HG02840 (cell line): Measurements from ENCODE around the gene RAB7B.
"Not testable (repeated sequence)": the region's sequence is repeated elsewhere in the genome, so short reads cannot be mapped to it uniquely, and the experiment has no call there.

ENCODE experiments used
- ATAC-seq: cut with Tn5 transposase; IDR thresholded peaks from one replicate; pipeline ENCODE4 v1.9.1; 2021; ENCODE audit warnings: mild to moderate bottlenecking, moderate library complexity, moderate number of reproducible peaks; ENCODE audit not compliant: unreplicated experiment, low FRiP score

The RAB7B gene

GRCh38 chr1:205998457-205999241, 4.5 kb downstream of the RAB7B start:
- ATAC-seq = no peak

- not testable (repeated sequence) for ATAC-seq
Observed at GRCh38 chr1:205996641-205997040, 6.6 kb downstream of the RAB7B start.

GRCh38 chr1:205994346-205994745, 8.8 kb downstream of the RAB7B start:
- ATAC-seq = no peak

- ATAC-seq = no peak
Observed at GRCh38 chr1:205993068-205993467, 10.1 kb downstream of the RAB7B start.

GRCh38 chr1:205992218-205992882, 10.8 kb downstream of the RAB7B start:
- ATAC-seq = no peak

- ATAC-seq = no peak
Observed at GRCh38 chr1:205991237-205991636, 12.0 kb downstream of the RAB7B start.

GRCh38 chr1:205990226-205990625, 13.0 kb downstream of the RAB7B start:
- ATAC-seq = no peak

GRCh38 chr1:205989786-205990185, 13.4 kb downstream of the RAB7B start:
- no peak for ATAC-seq

GRCh38 chr1:205988585-205988995, 14.6 kb downstream of the RAB7B start:
- no peak for ATAC-seq

GRCh38 chr1:205986861-205987260, 16.3 kb downstream of the RAB7B start:
- ATAC-seq = no peak

- no peak for ATAC-seq
Observed at GRCh38 chr1:205986292-205986691, 16.9 kb downstream of the RAB7B start.

GRCh38 chr1:205985330-205986005, 17.7 kb downstream of the RAB7B start:
- no peak for ATAC-seq

GRCh38 chr1:205983925-205984725, 19.1 kb downstream of the RAB7B start:
- no peak for ATAC-seq

- ATAC-seq = no peak
Observed at GRCh38 chr1:205981257-205981656, 21.9 kb downstream of the RAB7B start.

GRCh38 chr1:205980237-205980870, 22.8 kb downstream of the RAB7B start:
- no peak for ATAC-seq

- ATAC-seq = no peak
Observed at GRCh38 chr1:205979301-205979700, 23.9 kb downstream of the RAB7B start.

GRCh38 chr1:205978676-205979075, 24.5 kb downstream of the RAB7B start:
- no peak for ATAC-seq

GRCh38 chr1:205977402-205978014, 25.7 kb downstream of the RAB7B start:
- no peak for ATAC-seq

GRCh38 chr1:205976708-205977401, 26.3 kb downstream of the RAB7B start:
- ATAC-seq = no peak
